H1 (cell line): Measurements from ENCODE around the gene TDRD9. TPM values are rescaled to one million over a fixed set of nuclear protein-coding genes. Genes with fewer than 3 reads are reported as not detected.

Experiments used
- CTCF ChIA-PET: fragments of 300-600 bp; sonication (Branson Sonifier 250); formaldehyde crosslinking; loops from one replicate; lab custom pipeline; 2021; ENCODE audit not compliant: partially characterized antibody; lab: Charles Lee
- POLR2A ChIA-PET: fragments of 300-600 bp; sonication (Branson Sonifier 250); formaldehyde crosslinking; loops from one replicate; lab custom pipeline; 2021; ENCODE audit warnings: inconsistent platforms; ENCODE audit not compliant: partially characterized antibody; lab: Charles Lee
- DNase-seq, 2 experiments: peaks; one replicate each; pipeline versions ENCODE4 v3.0.0 to v3.0.0-alpha.2; 2010 to 2022; ENCODE audit warnings: low spot score in 2 of 2, low read depth in 1 of 2, mixed read lengths in 1 of 2
- FAIRE-seq: peaks from 2 replicates; lab custom pipeline; 2011; peaks lifted over from hg19 to GRCh38; lab: Jason Lieb, UNC
- H2AFZ ChIP-seq: 2 replicates; pipeline ENCODE4 v1.8.1; 2012; ENCODE audit warnings: low read length, inconsistent platforms
- H2AK5ac ChIP-seq: 2 replicates; pipeline ENCODE4 v1.6.1; 2013; ENCODE audit warnings: low read depth, low read length
- H2BK120ac ChIP-seq: replicated peaks from 2 replicates; pipeline ENCODE3; 2013; ENCODE audit warnings: low read depth, low read length, inconsistent platforms
- H2BK12ac ChIP-seq: 2 replicates; pipeline ENCODE4 v1.6.1; 2013; ENCODE audit warnings: low read depth, low read length
- H2BK15ac ChIP-seq: 2 replicates; pipeline ENCODE4 v1.6.1; 2013; ENCODE audit warnings: low read length
- H2BK20ac ChIP-seq: 2 replicates; pipeline ENCODE4 v1.6.1; 2013; ENCODE audit warnings: low read length
- H2BK5ac ChIP-seq: 2 replicates; pipeline ENCODE4 v1.6.1; 2013; ENCODE audit warnings: low read depth, low read length
- H3K14ac ChIP-seq: 2 replicates; pipeline ENCODE4 v1.6.1; 2013; ENCODE audit warnings: inconsistent platforms; ENCODE audit not compliant: insufficient read length
- H3K18ac ChIP-seq: 2 replicates; pipeline ENCODE4 v1.6.1; 2013; ENCODE audit warnings: low read length; ENCODE audit errors: extremely low read depth
- H3K23ac ChIP-seq: 2 replicates; pipeline ENCODE4 v1.6.1; 2013; ENCODE audit warnings: inconsistent platforms; ENCODE audit not compliant: insufficient read length
- H3K23me2 ChIP-seq: 2 replicates; pipeline ENCODE4 v1.6.1; 2013; ENCODE audit warnings: low read depth, low read length
- H3K27ac ChIP-seq: 2 replicates; pipeline ENCODE4 v1.6.1; 2011; ENCODE audit warnings: low read depth, low read length, inconsistent platforms
- H3K27me3 ChIP-seq, 4 experiments: replicated peaks in 1 of 4; 1 replicate in 1 of 4; 2 replicates in 3 of 4; pipeline versions ENCODE4 v1.6.1 to v1.8.1; 2011 to 2013; ENCODE audit warnings: low read length in 3 of 4, mild to moderate bottlenecking in 3 of 4, inconsistent platforms in 2 of 4, mixed read lengths in 2 of 4, moderate library complexity in 1 of 4; ENCODE audit not compliant: control insufficient read depth in 3 of 4, insufficient read depth in 3 of 4; ENCODE audit errors: extremely low read depth in 1 of 4
- H3K36me3 ChIP-seq, 4 experiments: 2 replicates each; pipeline versions ENCODE4 v1.6.1 to v1.8.1; 2011 to 2013; ENCODE audit warnings: mild to moderate bottlenecking in 4 of 4, low read length in 3 of 4, moderate library complexity in 2 of 4, control low read depth in 1 of 4, inconsistent platforms in 1 of 4; ENCODE audit not compliant: insufficient read depth in 4 of 4, control insufficient read depth in 2 of 4
- H3K4ac ChIP-seq: replicated peaks from 2 replicates; pipeline ENCODE3; 2013; ENCODE audit warnings: low read length, low read depth, mixed read lengths, inconsistent platforms; ENCODE audit not compliant: insufficient read length
- H3K4me1 ChIP-seq, 4 experiments: replicated peaks in 1 of 4; 1 replicate in 1 of 4; 2 replicates in 3 of 4; pipeline versions ENCODE4 v1.6.1 to v1.8.1; 2011 to 2013; ENCODE audit warnings: low read length in 3 of 4, inconsistent platforms in 2 of 4, mixed read lengths in 1 of 4; ENCODE audit not compliant: insufficient read depth in 4 of 4, control insufficient read depth in 3 of 4
- H3K4me2 ChIP-seq, 2 experiments: 2 replicates each; pipeline versions ENCODE4 v1.6.1 to v1.8.1; 2011 to 2013; ENCODE audit warnings: low read depth in 2 of 2, low read length in 2 of 2, control low read depth in 1 of 2, inconsistent platforms in 1 of 2, mild to moderate bottlenecking in 1 of 2; ENCODE audit not compliant: insufficient read depth in 1 of 2
- H3K4me3 ChIP-seq, 4 experiments: fragments of 200-600, 300-600 bp in 1 of 4; sonication (generic), shearing (Covaris generic), sonication (Bioruptor Twin) in 1 of 4; 2 replicates each; pipeline versions ENCODE4 v1.5.1 to v1.8.1; 2011 to 2016; ENCODE audit warnings: low read length in 4 of 4, low read depth in 3 of 4, control low read depth in 2 of 4, inconsistent platforms in 2 of 4, mild to moderate bottlenecking in 2 of 4, mixed read lengths in 1 of 4, moderate library complexity in 1 of 4; ENCODE audit not compliant: insufficient read depth in 2 of 4; ENCODE audit errors: extremely low read depth in 1 of 4
- H3K56ac ChIP-seq: replicated peaks from 2 replicates; pipeline ENCODE3; 2013; ENCODE audit warnings: low read depth, mild to moderate bottlenecking, mixed read lengths, low read length, inconsistent platforms; ENCODE audit not compliant: insufficient read length
- H3K79me1 ChIP-seq: 2 replicates; pipeline ENCODE4 v1.6.1; 2013; ENCODE audit warnings: low read depth, low read length, control low read depth
- H3K79me2 ChIP-seq, 2 experiments: 2 replicates each; pipeline versions ENCODE4 v1.6.1 to v1.8.1; 2012 to 2013; ENCODE audit warnings: low read length in 2 of 2, mild to moderate bottlenecking in 2 of 2, inconsistent platforms in 1 of 2; ENCODE audit not compliant: insufficient read depth in 2 of 2, control insufficient read depth in 1 of 2
- H3K9ac ChIP-seq, 4 experiments: replicated peaks in 1 of 4; 1 replicate in 1 of 4; 2 replicates in 3 of 4; pipeline versions ENCODE4 v1.6.1 to v1.8.1; 2011 to 2013; ENCODE audit warnings: low read depth in 3 of 4, low read length in 3 of 4, control low read depth in 2 of 4, mild to moderate bottlenecking in 2 of 4, moderate library complexity in 2 of 4, inconsistent platforms in 1 of 4; ENCODE audit errors: extremely low read depth in 1 of 4
- H3K9me3 ChIP-seq, 2 experiments: 2 replicates each; pipeline versions ENCODE4 v1.6.1 to v1.8.1; 2012 to 2013; ENCODE audit warnings: mild to moderate bottlenecking in 2 of 2, moderate library complexity in 2 of 2, control low read depth in 1 of 2, inconsistent platforms in 1 of 2, low read depth in 1 of 2, low read length in 1 of 2, mixed read lengths in 1 of 2; ENCODE audit not compliant: insufficient read depth in 2 of 2
- H4K20me1 ChIP-seq, 2 experiments: replicated peaks in 1 of 2; 2 replicates each; pipeline versions ENCODE3 to v1.8.1; 2011 to 2013; ENCODE audit warnings: inconsistent platforms in 2 of 2, low read length in 2 of 2, mild to moderate bottlenecking in 1 of 2; ENCODE audit not compliant: insufficient read depth in 2 of 2, control insufficient read depth in 1 of 2
- H4K5ac ChIP-seq: 2 replicates; pipeline ENCODE4 v1.6.1; 2013; ENCODE audit warnings: low read length, low read depth, mixed read lengths, inconsistent platforms; ENCODE audit not compliant: insufficient read length
- H4K8ac ChIP-seq: 2 replicates; pipeline ENCODE4 v1.8.0; 2013; ENCODE audit warnings: mild to moderate bottlenecking, moderate library complexity, low read length, inconsistent platforms; ENCODE audit not compliant: insufficient read depth; ENCODE audit errors: extremely low read depth
- H4K91ac ChIP-seq: replicated peaks from 2 replicates; pipeline ENCODE3; 2013; ENCODE audit warnings: low read length, mixed read lengths, inconsistent platforms; ENCODE audit not compliant: insufficient read length
- CHD2 ChIP-seq: IDR thresholded peaks from 2 replicates; pipeline ENCODE4 v1.6.1; 2012; ENCODE audit warnings: low read length, improper control_type of control experiment
- GABPA ChIP-seq: IDR thresholded peaks from 2 replicates; pipeline ENCODE4 v1.6.1; 2011; ENCODE audit warnings: mild to moderate bottlenecking, low read length, moderate library complexity, borderline replicate concordance; ENCODE audit not compliant: insufficient read depth
- JUND ChIP-seq: IDR thresholded peaks from 2 replicates; pipeline ENCODE4 v1.6.1; 2011; ENCODE audit warnings: mild to moderate bottlenecking, improper control_type of control experiment, low read length
- TAF1 ChIP-seq: IDR thresholded peaks from 2 replicates; pipeline ENCODE4 v1.6.1; 2011; ENCODE audit warnings: mild to moderate bottlenecking, low read depth, low read length
- WGBS, 2 experiments: shearing (Covaris generic) in 1 of 2; methylation state at CpG; one replicate each; pipeline versions ENCODE4 v1.1.6 to v1.1.7; 2013 to 2015; ENCODE audit warnings: low lambda C conversion rate in 2 of 2, mixed read lengths in 2 of 2, inconsistent platforms in 1 of 2, low coverage in 1 of 2, missing lambda C conversion rate in 1 of 2; ENCODE audit not compliant: insufficient replicate concordance in 2 of 2, insufficient coverage in 1 of 2, insufficient read length in 1 of 2; ENCODE audit errors: extremely low coverage in 1 of 2, missing lambda C conversion rate in 1 of 2; 5-methylcytosine and 5-hydroxymethylcytosine counted together
- polyA plus RNA-seq, 7 experiments: library from polyadenylated mRNA; depleted of rRNA in 3 of 7; stranded (reverse) in 5 of 7; unstranded in 2 of 7; fragments of >200 nt in 5 of 7; fragments of 200-250 nt in 2 of 7; gene quantifications; 1 replicate in 5 of 7; 2 replicates in 1 of 7; 4 replicates in 1 of 7; pipeline versions ENCODE4 v1.2.1 to v1.2.3, GENCODE V29; 2011 to 2013; ENCODE audit warnings: missing spikeins in 2 of 7, mixed read lengths in 2 of 7
- total RNA-seq: library from RNA; stranded (reverse); fragmentation: NEBNext Ultra II Directional; extraction: Animal tissue kit (Norgen Biotek cat#: 25700); gene quantifications from 2 replicates; pipeline ENCODE4 v1.2.1, GENCODE V29; 2021

TDRD9 gene
- total and polyA plus RNA-seq, 2 of the 8 experiments (the other 6 are each of a cell fraction or from before 2014, with no cell fraction given) = not detected

GRCh38 chr14:104014764-104015163 is 86.5 kb downstream of the TDRD9 start:
- 89% methylated on average over 5 of the region's 5 CpGs; no CpG with 5 or more reads in 1 of the 2 experiments for WGBS, 2 experiments
- Histone ChIP-seq H4K5ac (no peak overlapping the region), H2AFZ (no peak overlapping the region), H3K9ac (no peak overlapping the region), H2BK120ac (no peak overlapping the region), H3K56ac (no peak overlapping the region), H2BK12ac (no peak overlapping the region), H2BK5ac (no peak overlapping the region), H3K18ac (no peak overlapping the region), H3K79me2 (no peaks in the 10 kb centered on the region), H4K20me1 (no peaks in the 10 kb centered on the region), H3K23me2 (no peaks in the 10 kb centered on the region), H3K27ac (no peak overlapping the region), H2BK15ac (no peak overlapping the region), H3K27me3 (no peaks in the 10 kb centered on the region), H3K4ac (no peak overlapping the region), H4K8ac (no peak overlapping the region), H3K4me3 (no peak overlapping the region), H3K4me1 (no peaks in the 10 kb centered on the region), H2AK5ac (no peak overlapping the region), H2BK20ac (no peak overlapping the region), H3K9me3 (no peaks in the 10 kb centered on the region), H3K4me2 (no peak overlapping the region), H3K79me1 (no peaks in the 10 kb centered on the region), H3K14ac (no peak overlapping the region), H4K91ac (no peak overlapping the region), H3K23ac (no peak overlapping the region), H3K36me3 (no peaks in the 10 kb centered on the region)
- CTCF ChIA-PET = interaction anchor here (0.5 to 4.5 kb wide), 4 partner anchors 12 to 1248 kb away, joined by 3 to 20 read pairs (median 4); no protein-coding TSS in a partner anchor
- no peak for DNase-seq
- TF ChIP-seq CHD2 = no peak
- TF ChIP-seq JUND = no peak
- no peak for TF ChIP-seq TAF1
- TF ChIP-seq GABPA = no peak
- POLR2A ChIA-PET = interaction anchor here (0.6 kb wide), 1 partner anchor 94 kb away, joined by 3 read pairs; no protein-coding TSS in a partner anchor
- FAIRE-seq = no peak
